Stomach (tissue), 9 donors: ENCODE data around the gene IGDCC3. TPM values are rescaled to one million over a fixed set of nuclear protein-coding genes. Genes with fewer than 3 reads are reported as not detected.

Experiments
- DNase-seq, 2 donors: peaks; one replicate each; pipeline versions ENCODE4 v3.0.0 to v3.0.0-alpha.2; 2013 to 2019
- H3K27ac ChIP-seq, 5 donors: fragments of 200-600 bp in 4 of 5; sonication (generic) in 4 of 5; one replicate each; pipeline ENCODE4 v1.5.1; 2013 to 2019; ENCODE audit warnings: mild to moderate bottlenecking in 1 of 5, moderate library complexity in 1 of 5
- H3K27me3 ChIP-seq, 3 donors: fragments of 200-600 bp; sonication (generic); one replicate each; pipeline ENCODE4 v1.5.1; 2017 to 2019; ENCODE audit warnings: mixed run types in 1 of 3
- H3K36me3 ChIP-seq, 4 donors: fragments of 200-600 bp; sonication (generic); 1 replicate in 3 of 4; 2 replicates in 1 of 4; pipeline ENCODE4 v1.5.1; 2016 to 2019
- H3K4me1 ChIP-seq, 4 donors: fragments of 200-600 bp; sonication (generic); one replicate each; pipeline ENCODE4 v1.5.1; 2016 to 2019
- H3K4me3 ChIP-seq, 4 donors: fragments of 200-600 bp; sonication (generic) in 3 of 4; one replicate each; pipeline ENCODE4 v1.5.1; 2016 to 2019; ENCODE audit warnings: mild to moderate bottlenecking in 1 of 4
- H3K9me3 ChIP-seq, 4 donors: fragments of 200-600 bp; sonication (generic); one replicate each; pipeline ENCODE4 v1.5.1; 2016 to 2019
- EP300 ChIP-seq: sonication (generic); formaldehyde crosslinking; IDR thresholded peaks from one replicate; pipeline ENCODE4 v1.6.1; 2017; ENCODE audit warnings: antibody characterized with exemption
- POLR2A ChIP-seq, 4 donors: fragments of 450-650 bp; IDR thresholded peaks; one replicate each; pipeline ENCODE4 v1.6.1; 2016; ENCODE audit warnings: antibody characterized with exemption in 4 of 4, control low read depth in 2 of 4, mild to moderate bottlenecking in 1 of 4, moderate library complexity in 1 of 4
- POLR2AphosphoS5 ChIP-seq, 3 donors: sonication (generic); formaldehyde crosslinking; IDR thresholded peaks; one replicate each; pipeline ENCODE4 v1.6.1; 2016; ENCODE audit warnings: antibody characterized with exemption in 3 of 3
- WGBS, 5 donors: extraction: QIAGEN DNeasy Blood & Tissue Kit in 3 of 5; methylation state at CpG; one replicate each; pipeline versions ENCODE4 v1.1.5 to v1.1.7; 2013 to 2018; 5-methylcytosine and 5-hydroxymethylcytosine counted together
- intact Hi-C: fragments of 100-400 bp; cut with DNase I; formaldehyde crosslinking; loops from one replicate; pipeline ENCODE4 v1.15.1; 2023; ENCODE audit warnings: low total_unique reads
- polyA plus RNA-seq, 3 donors: library from polyadenylated mRNA; stranded (reverse); fragments of 200-250 nt; gene quantifications; one replicate each; pipeline ENCODE4 v1.2.3, GENCODE V29; 2013
- total RNA-seq, 5 donors: library from RNA; depleted of rRNA; stranded (reverse); fragments of >200 nt; gene quantifications; one replicate each; pipeline versions ENCODE4 v1.1.0 to v1.2.3, GENCODE V29; 2014 to 2016
- TF ChIP-seq, protein P1 (sequence below), 7 experiments: fragments of 450-650 bp in 4 of 7; fragments of 200-600 bp in 3 of 7; sonication (generic) in 3 of 7; IDR thresholded peaks; one replicate each; pipeline ENCODE4 v1.5.1; 2016 to 2019; ENCODE audit warnings: antibody characterized with exemption in 7 of 7, control low read depth in 2 of 7, mild to moderate bottlenecking in 1 of 7
- donor health status: healthy with polysubstance abuse.
- donor health status: Bipolar disorder and iron deficiency.
- donor health status: healthy.

IGDCC3 gene
- total and polyA plus RNA-seq, 8 donors, result 0.08 to 5.8 (median 0.89) TPM; not detected in 4

DNA sequence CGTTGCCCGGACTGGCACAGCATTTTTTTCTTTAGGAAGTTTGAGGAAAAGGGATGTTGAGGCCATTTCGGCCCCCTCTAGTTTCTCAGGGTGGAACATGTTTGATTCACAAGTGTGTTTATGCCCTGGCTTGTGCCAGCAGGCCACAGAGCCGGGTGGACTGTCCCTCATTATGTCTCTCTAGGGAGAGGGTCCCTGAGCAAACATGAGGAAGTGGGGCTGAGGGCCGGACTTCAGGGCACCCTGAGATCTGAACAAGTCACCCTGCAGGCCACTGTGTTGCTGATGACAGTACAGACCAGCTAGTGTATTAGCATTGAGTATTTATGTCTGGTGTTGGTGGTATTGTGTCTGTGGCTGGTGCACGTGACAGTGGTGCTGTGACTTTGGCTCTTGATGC, 38.4 kb downstream of the IGDCC3 start:
- intact Hi-C loops, result no loop called here
- WGBS, 5 donors, result 77 to 86% (median 85%) methylated on average over 5 to 6 of the region's 6 CpGs
- Histone ChIP-seq H3K4me3 (no peak overlapping the region), H3K4me1 (no peaks in the 10 kb centered on the region), H3K36me3 (no peaks in the 10 kb centered on the region), H3K27me3 (peaks cover 0 to 33% (median 6%) of the 10 kb centered on the region in 3 donors), H3K9me3 (no peaks in the 10 kb centered on the region), H3K27ac (no peak overlapping the region)
- no peak for TF ChIP-seq POLR2A (IDR thresholded peaks at IDR 0.05)
- TF ChIP-seq, protein P1, sequence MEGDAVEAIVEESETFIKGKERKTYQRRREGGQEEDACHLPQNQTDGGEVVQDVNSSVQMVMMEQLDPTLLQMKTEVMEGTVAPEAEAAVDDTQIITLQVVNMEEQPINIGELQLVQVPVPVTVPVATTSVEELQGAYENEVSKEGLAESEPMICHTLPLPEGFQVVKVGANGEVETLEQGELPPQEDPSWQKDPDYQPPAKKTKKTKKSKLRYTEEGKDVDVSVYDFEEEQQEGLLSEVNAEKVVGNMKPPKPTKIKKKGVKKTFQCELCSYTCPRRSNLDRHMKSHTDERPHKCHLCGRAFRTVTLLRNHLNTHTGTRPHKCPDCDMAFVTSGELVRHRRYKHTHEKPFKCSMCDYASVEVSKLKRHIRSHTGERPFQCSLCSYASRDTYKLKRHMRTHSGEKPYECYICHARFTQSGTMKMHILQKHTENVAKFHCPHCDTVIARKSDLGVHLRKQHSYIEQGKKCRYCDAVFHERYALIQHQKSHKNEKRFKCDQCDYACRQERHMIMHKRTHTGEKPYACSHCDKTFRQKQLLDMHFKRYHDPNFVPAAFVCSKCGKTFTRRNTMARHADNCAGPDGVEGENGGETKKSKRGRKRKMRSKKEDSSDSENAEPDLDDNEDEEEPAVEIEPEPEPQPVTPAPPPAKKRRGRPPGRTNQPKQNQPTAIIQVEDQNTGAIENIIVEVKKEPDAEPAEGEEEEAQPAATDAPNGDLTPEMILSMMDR (IDR thresholded peaks at IDR 0.05), result no peak
- TF ChIP-seq POLR2AphosphoS5 (IDR thresholded peaks at IDR 0.05), result no peak
- TF ChIP-seq EP300, result no peak
- DNase-seq, result no peak

DNA sequence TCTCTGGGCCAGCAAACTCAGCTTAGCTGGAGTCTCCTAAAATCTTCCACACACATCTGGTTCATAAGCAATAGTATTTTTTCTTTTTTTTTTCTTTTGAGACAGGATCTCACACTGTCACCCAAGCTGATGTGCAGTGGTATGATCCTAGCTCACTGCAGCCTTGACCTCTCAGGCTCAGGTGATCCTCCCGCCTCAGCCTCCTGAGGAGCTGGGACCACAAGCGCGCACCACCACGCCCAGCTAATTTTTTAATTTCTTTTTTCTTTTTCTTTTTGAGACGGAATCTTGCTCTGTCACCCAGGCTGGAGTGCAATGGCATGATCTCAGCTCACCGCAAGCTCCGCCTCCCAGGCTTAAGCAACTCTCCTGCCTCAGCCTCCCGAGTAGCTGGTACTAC, 39.0 kb downstream of the IGDCC3 start:
- no peak for DNase-seq
- intact Hi-C loops, result no loop called here
- Histone ChIP-seq H3K27me3 (peaks cover 0 to 38% (median 6%) of the 10 kb centered on the region in 3 donors), H3K36me3 (no peaks in the 10 kb centered on the region), H3K4me1 (no peaks in the 10 kb centered on the region), H3K27ac (no peak overlapping the region), H3K4me3 (no peak overlapping the region), H3K9me3 (no peaks in the 10 kb centered on the region)
- 91 to 94% (median 94%) methylated on average over 8 of the region's 8 CpGs for WGBS, 5 donors
- TF ChIP-seq, protein P1 (IDR thresholded peaks at IDR 0.05), result no peak

DNA sequence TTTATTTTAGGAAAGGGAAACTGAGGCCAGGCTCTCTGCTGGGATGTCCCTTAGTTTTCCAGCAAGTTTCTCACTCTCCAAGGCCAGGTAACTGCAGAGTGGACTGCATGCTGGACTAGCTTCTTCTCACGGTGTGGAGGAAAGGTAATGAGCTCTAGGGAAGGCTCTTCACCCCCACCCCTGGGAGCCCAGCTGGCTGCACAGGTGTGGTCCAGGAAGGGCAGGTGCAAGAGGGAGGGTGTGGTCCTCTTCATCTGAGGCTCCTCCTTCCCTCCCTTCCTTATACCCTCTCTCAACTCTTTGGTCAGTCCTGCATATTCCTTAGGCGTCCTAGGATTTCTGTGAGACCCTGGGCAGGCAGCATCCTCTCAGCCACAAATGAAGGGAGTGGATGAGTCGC, 39.4 kb downstream of the IGDCC3 start:
- Histone ChIP-seq H3K36me3 (no peaks in the 10 kb centered on the region), H3K4me3 (no peak overlapping the region), H3K9me3 (no peaks in the 10 kb centered on the region), H3K27me3 (peaks cover 0 to 41% (median 6%) of the 10 kb centered on the region in 3 donors), H3K4me1 (no peaks in the 10 kb centered on the region), H3K27ac (no peak overlapping the region)
- intact Hi-C loops, result no loop called here
- TF ChIP-seq POLR2AphosphoS5 (IDR thresholded peaks at IDR 0.05) (no peak), EP300 (no peak), POLR2A (IDR thresholded peaks at IDR 0.05) (no peak)
- TF ChIP-seq, protein P1 (IDR thresholded peaks at IDR 0.05), result no peak
- peak in 1 of 2 donors; percentile 27 for DNase-seq
- 48 to 76% (median 54%) methylated on average over 3 of the region's 3 CpGs for whole genome bisulfite sequencing, 5 donors

DNA sequence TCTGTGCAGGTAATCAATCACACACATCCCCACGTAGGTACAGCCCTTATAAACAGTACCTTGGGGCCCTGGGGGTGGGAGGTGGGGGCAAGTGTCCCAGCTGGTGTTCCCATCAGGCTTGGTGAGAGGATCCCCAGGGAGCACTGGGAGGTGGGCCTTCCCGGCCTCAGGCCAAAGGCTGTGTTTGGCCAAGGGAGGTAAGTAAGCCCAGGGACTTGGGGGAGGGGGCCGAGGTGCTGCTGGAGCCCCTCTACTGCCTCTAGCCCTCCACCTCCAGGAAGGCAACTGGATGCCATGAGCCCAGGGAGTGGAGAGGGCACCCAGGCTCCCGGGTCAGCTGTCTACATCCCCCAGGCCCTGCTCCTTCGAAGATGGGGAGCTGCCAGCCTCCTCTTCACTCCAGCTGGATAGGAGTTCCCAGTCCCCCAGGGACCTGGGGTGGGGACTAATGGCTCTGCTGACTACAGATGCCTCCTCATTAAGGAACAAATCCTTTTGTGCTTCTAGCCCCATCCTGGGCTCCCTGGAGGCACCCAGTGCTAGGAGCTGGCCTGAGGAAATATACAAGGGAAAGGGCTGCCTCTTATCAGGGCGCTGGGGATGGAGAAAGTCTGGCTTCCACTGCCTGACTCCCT, 40.2 kb downstream of the IGDCC3 start:
- no peak overlapping the region for H3K4me3 ChIP-seq
- no peak for DNase-seq
- TF ChIP-seq POLR2A (IDR thresholded peaks at IDR 0.05) (no peak), POLR2AphosphoS5 (IDR thresholded peaks at IDR 0.05) (no peak), EP300 (no peak)
- TF ChIP-seq, protein P1 (IDR thresholded peaks at IDR 0.05), result no peak
- H3K27me3 ChIP-seq, result peaks cover 0 to 46% (median 6%) of the 10 kb centered on the region in 3 donors
- WGBS, 5 donors, result 52 to 71% (median 61%) methylated on average over 6 of the region's 6 CpGs; no CpG with 5 or more reads in 1 of the 5 donors
- no peak overlapping the region for H3K27ac ChIP-seq
- no peaks in the 10 kb centered on the region for H3K4me1 ChIP-seq
- intact Hi-C loops, result no loop called here
- H3K36me3 ChIP-seq, result no peaks in the 10 kb centered on the region
- no peaks in the 10 kb centered on the region for H3K9me3 ChIP-seq
